LNCAP (cell line): ENCODE data around the gene CAPNS1.

Experiments used
- CTCF ChIP-seq: fragments of 450-650 bp; IDR thresholded peaks from 2 replicates; pipeline ENCODE4 v1.5.1; 2017; ENCODE audit warnings: mild to moderate bottlenecking

The CAPNS1 gene

GRCh38 chr19:36136964-36137686, 2.7 kb upstream of the CAPNS1 start:
- no peak for TF ChIP-seq CTCF

- TF ChIP-seq CTCF = no peak
Measured at GRCh38 chr19:36139120-36139472, 770 bp upstream of the CAPNS1 start.

- no peak for TF ChIP-seq CTCF
Measured at GRCh38 chr19:36140304-36141038, 605 bp downstream of the CAPNS1 start.

- TF ChIP-seq CTCF = no peak
Measured at GRCh38 chr19:36141039-36141927, 1.4 kb downstream of the CAPNS1 start.

GRCh38 chr19:36142046-36142445, 2.2 kb downstream of the CAPNS1 start:
- TF ChIP-seq CTCF = no peak

GRCh38 chr19:36142496-36142895, 2.6 kb downstream of the CAPNS1 start:
- no peak for TF ChIP-seq CTCF

- TF ChIP-seq CTCF = no peak
Measured at GRCh38 chr19:36144624-36145023, 4.8 kb downstream of the CAPNS1 start.
